Activated CD4-positive, CD25-positive, alpha-beta regulatory T cell treated with anti-CD3 and anti-CD28 coated beads, Interleukin-2, amount 50 U/mL, for 24 hours (primary cell): ENCODE data around the gene STX1B.

Source experiments
- ATAC-seq, 2 donors: fragments of 150-1000 bp; cut with Tn5 transposase; one replicate each; pipeline ENCODE4 v1.10.0; 2021; ENCODE audit warnings: mild to moderate bottlenecking in 1 of 2, moderate library complexity in 1 of 2

Gene STX1B

DNA sequence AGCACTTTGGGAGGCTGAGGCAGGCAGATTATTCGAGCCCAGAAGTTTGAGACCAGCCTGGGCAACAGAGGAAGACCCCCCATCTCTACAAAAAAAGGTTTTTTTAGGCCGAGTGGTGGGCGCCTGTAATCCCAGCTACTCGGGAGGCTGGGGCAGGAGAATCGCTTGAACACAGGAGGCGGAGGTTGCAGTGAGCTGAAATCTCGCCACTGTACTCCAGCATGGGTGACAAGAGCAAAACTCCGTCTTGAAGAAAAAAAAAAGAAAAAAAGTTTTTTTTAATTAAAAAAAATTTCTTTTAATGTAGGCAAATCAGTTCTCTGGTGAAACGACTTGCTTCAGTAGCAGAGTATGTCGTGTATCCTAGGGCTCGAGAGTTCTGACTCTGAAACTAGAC, 14.5 kb downstream of the STX1B start:
- ATAC-seq, result no peak

DNA sequence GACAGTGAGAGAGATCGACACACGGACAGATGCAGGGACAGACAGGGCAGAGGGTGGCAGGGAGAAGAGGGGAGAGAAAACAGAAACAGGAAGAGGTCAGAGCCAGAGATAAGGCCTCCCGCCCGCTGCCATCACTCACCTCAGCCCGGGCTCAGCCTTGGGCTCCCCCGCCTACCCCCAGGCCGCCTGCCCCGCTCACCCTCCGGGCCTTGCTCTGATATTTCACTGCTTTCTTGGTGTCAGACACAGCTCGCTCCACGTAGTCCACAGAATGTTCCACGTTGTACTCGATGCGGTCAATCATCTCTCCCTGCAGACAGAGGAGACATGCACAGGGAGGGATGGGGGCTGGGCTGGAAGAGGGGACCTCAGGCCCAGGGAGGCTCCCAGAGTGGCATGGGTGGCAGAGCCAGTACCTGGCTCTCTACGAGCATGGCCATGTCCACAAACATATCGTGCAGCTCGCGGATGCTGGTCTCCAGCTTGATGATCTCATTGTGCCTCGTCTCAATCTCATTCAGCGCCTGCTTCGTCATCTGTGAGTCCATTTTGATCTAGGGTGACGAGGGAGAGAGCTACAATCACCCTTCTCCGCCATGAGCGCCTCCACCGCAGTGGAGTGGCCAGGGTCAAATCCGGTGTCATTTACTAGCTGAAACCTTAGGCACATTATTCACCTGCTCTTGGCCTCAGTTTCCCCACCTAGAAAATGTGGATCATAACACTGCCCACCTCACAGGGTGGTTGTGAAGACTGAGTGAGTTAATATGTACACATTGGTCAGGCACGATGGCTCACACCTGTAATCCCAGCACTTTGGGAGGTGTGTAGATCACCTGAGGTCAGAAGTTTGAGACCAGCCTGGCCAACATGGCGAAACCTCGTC, 17.3 kb downstream of the STX1B start:
- ATAC-seq, result no peak

DNA sequence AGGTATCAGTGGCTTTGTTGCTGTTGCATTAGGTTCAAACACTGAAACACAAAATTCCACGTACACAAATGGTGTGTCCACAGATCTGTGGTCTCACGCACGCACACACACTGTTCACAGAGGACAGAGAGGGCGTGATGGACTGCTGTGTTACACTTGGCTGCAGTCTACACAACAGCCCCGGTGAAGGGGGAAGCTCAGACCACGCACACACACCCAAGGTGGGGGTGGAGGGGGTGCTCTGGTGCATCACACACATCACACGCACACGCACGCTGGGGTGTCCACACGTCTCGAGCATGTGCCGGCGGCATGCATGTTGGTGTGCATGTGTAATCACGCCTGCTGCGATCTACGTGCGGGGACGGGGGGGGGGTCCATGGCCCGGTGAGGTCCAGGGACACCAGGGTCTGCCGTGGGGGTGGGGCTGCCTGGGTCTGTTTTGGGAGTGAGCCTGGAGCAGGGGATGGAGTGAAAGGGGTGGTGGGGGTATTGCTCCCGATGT, 18.1 kb downstream of the STX1B start:
- no peak for ATAC-seq

DNA sequence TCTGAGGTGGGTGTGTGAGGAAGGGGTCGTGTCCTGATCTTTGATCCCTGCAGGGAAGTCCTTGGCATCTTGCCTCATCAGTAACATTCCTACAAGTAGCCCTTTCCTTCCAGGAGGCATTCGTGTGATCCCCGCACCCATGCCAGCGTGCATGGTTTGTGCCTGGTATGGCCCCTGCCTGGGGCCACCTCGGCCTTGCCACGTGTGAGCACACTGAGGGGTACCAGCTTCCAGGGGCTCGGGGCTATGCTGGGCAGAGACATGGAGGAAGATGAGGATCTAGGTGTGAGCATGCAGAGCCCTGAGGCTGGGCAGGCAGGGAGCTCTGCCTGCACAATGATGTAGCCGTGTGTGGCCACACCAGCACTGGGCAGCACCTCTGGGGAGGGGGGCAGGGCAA, 19.4 kb downstream of the STX1B start:
- ATAC-seq, result no peak

DNA sequence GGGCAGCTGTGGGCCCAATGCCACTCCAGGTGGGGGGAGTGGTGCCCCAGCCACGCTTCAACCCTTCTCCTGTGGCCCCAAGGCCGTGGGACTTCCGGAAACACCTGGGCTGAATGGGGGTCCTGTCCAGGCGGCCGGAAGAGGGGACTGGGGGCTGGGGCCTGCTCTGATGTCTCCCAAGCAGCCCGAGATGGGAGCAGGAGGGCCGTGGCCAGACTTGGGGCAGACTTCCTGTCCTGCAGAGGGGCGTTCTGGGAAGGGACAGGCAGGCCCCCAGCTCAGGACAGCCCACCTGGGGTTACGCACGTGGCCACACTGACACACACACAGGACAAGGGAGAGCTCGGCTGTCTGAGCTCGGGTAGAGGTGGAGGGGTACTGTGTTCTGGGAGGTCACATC, 20.3 kb downstream of the STX1B start:
- no peak for ATAC-seq

DNA sequence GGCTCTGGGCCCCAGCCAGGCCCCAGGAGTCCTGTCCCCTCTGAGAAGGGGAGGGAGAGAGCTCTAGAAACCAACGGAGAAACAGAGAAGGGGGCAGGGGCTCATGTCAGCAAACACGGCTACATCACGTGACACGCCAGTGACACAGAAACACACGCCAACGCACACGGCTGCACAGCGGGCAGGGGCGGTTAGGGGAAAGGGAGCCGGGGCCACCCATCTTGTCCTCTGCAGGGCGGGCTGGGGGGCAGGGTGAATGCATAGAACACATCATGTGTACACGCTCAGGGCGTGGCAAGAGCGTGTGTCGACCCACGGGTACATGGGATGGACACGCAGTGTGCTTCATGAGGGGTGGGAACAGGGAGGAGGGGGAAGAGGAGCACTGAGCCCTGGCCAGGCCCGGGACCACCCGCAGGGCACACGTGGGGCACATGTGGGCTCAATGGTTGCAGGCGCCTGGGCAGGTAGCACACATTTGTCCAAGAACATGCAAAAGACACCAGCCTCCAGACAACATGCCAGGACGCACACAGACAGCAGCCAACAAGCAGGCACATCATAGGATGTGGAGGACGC, 20.9 kb downstream of the STX1B start:
- ATAC-seq, result no peak

DNA sequence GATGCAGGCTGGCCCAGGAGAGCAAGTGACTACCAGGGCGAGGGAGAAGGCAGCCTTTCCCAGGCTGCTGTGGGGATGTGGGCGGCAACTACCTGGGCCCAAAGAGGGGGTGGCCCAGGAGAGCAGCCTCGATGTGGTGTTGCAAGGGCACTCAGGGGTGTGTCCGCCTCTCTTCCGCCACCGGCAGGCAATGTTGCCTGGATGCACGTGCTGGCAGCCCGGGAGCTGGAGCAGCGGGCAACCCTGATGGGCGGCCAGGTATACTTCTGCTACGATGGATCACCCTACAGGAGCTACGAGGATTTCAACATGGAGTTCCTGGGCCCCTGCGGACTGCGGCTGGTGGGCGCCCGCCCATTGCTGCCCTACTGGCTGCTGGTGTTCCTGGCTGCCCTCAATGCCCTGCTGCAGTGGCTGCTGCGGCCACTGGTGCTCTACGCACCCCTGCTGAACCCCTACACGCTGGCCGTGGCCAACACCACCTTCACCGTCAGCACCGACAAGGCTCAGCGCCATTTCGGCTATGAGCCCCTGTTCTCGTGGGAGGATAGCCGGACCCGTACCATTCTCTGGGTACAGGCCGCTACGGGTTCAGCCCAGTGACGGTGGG, 22.8 kb downstream of the STX1B start:
- no peak for ATAC-seq

DNA sequence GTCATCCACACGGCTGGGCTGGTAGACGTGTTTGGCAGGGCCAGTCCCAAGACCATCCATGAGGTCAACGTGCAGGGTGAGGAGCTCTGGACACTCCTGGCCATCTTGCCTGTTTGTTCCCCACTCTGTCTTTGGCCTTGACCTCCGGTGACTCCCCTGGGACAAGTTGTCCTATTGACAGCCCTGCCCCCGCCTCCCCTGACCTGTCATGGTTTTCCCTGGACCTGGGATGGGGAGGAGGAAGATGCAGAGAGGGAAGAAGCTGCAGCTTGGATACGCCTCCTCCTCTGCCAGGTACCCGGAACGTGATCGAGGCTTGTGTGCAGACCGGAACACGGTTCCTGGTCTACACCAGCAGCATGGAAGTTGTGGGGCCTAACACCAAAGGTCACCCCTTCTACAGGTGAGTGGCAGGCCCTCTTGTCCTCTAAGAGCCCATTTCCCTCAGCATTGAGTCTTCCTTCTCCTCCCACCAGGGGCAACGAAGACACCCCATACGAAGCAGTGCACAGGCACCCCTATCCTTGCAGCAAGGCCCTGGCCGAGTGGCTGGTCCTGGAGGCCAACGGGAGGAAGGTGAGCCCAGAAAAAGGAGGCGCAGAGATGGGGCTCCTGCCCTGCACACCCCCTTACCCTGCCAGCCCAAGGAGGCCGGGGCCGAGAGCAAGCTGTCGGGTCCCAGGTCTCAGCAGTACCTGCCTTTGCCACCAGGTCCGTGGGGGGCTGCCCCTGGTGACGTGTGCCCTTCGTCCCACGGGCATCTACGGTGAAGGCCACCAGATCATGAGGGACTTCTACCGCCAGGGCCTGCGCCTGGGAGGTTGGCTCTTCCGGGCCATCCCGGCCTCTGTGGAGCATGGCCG, 24.1 kb downstream of the STX1B start:
- ATAC-seq, result no peak

DNA sequence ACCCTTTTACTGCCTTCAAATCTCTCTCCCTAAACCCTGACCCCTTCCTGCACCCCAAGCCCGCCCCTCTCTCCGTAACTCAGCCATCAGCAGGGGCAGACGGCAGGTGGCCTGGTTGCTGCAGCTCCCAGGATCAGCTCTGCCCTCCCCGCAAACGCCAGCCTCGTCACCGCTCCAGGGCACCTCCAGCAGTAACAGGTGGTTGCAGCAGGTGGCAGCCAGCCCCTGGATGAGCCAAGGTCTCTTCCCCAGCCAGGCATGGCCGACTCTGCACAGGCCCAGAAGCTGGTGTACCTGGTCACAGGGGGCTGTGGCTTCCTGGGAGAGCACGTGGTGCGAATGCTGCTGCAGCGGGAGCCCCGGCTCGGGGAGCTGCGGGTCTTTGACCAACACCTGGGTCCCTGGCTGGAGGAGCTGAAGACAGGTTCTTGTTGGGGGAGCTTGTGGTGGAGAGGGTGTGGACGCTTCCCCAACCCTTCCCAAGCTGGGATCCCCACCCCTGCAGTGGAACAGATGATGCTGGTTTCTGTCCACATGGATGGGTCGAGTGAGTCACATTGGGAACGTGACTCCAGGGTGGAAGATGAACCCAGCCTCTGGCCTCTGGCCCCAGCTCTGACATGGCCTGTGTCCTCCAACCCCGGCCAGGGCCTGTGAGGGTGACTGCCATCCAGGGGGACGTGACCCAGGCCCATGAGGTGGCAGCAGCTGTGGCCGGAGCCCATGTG, 24.9 kb downstream of the STX1B start:
- ATAC-seq, result no peak

DNA sequence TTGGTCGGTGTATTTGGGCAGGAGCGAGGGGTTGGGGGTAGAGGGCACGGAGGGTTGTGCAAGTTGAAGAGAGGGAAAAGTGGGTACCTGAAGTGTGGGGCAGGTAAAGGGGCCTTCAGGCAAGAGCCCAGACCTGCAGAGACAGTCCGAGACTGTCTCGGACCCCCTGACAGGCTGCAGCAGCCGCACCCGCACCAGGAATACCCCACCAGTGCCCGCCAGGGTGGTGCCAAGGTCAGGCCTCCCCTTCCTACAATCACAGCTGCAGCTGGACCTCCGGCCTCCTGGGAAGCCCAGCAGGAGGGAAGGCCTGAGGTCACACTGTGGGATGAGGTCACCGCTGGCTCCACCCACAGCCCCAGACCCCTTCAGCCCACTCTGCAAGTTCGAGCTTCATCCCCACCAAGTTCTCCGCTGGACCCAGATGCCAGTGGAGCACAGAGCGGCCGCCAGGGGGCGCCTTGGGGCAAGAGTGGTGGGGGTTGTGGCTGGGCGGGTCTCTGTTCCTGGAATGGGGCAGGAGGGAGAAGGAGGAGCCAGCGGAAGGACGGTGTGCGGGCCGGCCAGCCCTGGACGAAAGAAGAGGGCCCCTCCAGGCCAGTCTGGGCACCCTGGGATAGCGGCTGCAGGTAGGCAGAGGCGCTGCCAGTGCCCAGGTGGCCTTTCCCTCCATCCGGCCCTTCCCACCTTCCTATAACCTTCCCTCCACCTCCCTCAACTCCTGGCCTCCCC, 25.6 kb downstream of the STX1B start, which contains the start of gene HSD3B7:
HSD3B7 (plus strand) TSS at position 539 of the 732 bp plus-strand sequence. CDS start 452 bp downstream, outside the sequence.
- ATAC-seq, result peak; percentile 67 to 79

DNA sequence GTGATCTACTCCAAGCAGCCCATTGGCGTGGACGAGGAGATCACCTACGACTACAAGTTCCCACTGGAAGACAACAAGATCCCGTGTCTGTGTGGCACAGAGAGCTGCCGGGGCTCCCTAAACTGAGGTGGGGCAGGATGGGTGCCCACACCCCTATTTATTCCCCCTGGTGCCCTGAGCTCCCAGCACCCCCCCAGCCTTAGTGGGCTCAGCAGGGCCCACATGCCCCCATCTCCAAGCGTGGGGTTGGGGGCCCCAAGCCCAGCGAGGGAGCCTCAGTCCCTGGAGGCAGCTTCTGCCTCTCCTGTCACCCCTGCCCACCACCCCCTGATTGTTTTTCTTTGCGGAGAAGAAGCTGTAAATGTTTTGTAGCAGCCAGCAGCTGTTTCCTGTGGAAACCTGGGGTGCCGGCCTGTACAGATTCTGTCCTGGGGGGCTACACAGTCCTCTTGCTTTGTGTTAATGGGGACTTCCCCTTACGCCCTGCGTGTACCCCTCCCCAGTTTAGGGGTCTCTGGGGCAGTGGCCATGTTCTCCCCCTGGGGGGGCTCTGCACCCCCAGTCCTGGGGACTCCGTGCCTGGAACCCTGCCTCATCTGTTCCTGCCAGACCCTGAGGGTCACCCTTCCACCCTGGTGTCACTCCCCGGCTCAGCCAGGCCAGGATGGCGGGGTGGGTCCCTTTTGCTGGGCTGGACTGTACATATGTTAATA, 26.4 kb downstream of the STX1B start:
- no peak for ATAC-seq

DNA sequence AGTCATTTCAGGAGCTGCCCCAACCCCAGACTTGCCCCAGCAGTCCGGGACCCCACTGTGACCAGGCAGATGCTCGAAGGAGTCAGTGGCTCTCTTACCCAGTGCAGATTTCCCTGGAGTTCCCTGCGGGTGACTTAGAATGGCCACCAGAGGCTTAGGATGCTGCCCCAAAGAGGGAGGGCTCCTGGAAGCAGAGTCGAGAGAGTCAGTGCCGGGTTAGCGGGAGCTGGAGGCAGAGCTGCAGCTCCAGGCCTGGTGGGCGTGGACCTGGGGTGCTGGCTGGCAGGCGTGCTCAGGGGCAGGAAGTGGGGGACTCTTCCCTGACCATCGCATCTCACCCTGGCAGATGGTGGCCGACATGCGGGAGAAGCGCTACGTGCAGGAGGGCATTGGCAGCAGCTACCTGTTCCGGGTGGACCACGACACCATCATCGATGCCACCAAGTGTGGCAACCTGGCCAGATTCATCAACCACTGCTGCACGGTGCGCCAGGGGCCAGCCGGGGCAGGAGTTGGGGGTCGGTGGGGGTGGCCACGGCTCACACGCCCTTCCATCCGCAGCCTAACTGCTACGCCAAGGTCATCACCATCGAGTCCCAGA, 27.0 kb downstream of the STX1B start:
- no peak for ATAC-seq

DNA sequence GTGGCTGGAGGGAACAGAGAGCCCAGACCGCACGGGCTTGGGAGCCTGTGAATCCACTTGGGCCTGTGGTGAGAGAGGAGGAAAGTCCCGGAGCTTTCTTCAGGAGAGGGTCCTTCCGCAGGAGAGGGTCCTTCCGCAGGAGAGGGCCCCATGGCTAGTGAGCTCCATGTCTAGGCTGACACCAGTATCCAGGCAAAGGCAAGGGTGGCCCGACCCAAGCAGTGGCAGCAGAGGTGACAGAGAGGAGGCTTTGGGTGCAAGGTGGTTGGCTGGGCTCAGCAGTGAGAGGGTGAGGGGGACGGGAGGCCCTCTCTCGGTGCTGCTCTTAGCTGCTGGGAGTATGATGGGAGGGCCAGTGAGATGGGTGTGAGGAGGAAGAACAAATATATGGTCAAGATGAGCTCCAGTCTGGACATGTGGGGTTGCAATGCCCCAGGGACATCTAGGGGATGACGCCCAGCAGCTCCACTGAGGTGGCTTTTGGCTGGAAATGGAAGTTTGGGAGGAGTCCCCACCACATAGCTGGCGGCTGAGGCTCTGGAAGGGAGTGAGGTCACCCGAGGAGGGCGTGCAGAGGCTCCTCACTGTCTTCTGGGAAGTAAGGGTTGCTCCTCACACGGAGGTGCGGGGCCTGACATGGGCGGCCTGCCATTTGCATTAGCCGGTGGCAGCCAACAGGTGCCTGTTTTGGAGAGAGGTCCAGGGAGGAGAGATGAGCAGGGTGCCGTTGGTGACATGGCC, 27.7 kb downstream of the STX1B start:
- ATAC-seq, result no peak

DNA sequence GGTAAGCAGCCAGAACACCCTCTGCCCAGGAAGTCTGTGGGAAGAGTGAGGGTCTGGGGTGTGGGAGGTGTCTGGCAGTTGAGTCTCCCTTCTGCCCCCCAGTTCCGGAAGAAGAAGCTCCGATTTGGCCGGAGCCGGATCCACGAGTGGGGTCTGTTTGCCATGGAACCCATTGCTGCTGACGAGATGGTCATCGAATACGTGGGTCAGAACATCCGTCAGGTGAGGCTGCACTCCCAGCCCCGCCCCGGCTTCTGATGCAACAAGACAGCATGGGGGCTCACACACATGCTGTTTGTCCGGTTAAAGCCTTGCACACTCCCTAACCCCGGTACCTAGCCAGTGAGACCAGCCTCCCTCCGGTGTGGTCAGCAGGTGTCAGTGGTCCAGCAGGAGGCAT, 29.5 kb downstream of the STX1B start:
- ATAC-seq, result no peak

DNA sequence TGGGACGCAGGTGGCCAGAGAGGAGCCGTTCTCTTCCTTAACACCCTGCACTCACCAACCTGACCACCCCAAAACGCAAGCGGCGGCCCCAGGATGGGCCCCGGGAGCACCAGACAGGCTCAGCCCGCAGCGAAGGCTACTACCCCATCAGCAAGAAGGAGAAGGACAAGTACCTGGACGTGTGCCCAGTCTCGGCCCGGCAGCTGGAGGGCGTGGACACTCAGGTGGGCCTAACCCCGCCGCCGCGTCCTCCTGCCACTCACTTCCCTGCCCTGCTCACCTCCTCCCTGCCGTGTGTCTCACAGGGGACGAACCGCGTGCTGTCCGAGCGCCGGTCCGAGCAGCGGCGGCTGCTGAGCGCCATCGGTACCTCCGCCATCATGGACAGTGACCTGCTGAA, 30.0 kb downstream of the STX1B start:
- ATAC-seq, result no peak

DNA sequence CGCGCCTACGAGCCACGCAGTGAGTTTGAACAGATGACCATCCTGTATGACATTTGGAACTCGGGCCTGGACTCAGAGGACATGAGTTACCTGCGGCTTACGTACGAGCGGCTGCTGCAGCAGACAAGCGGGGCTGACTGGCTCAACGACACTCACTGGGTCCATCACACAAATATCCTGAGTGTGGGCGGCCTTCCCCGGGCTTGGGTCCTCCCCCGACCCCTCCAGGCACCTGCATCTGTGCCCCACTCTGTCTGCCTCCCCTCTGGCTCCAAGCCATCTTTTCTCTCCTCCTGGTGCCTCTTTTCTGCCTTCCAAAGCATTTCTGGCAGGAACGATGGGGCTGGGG, 30.4 kb downstream of the STX1B start:
- ATAC-seq, result no peak

DNA sequence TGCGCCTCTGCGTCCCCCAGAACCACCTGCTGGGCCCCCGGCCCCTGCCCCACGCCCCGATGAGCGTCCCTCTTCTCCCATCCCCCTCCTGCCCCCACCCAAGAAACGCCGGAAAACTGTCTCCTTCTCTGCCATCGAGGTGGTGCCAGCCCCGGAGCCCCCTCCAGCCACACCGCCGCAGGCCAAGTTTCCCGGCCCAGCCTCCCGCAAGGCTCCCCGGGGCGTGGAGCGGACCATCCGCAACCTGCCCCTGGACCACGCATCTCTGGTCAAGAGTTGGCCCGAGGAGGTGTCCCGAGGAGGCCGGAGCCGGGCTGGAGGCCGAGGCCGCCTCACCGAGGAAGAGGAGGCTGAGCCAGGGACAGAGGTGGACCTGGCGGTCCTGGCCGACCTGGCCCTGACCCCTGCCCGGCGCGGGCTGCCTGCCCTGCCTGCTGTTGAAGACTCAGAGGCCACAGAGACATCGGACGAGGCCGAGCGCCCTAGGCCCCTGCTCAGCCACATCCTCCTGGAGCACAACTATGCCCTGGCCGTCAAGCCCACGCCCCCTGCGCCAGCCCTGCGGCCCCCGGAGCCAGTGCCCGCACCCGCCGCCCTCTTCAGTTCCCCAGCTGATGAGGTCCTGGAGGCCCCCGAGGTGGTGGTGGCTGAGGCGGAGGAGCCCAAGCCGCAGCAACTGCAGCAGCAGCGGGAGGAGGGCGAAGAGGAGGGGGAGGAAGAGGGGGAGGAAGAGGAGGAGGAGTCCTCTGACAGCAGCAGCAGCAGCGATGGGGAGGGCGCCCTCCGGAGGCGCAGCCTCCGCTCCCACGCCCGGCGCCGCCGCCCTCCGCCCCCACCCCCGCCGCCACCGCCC, 31.0 kb downstream of the STX1B start:
- no peak for ATAC-seq

DNA sequence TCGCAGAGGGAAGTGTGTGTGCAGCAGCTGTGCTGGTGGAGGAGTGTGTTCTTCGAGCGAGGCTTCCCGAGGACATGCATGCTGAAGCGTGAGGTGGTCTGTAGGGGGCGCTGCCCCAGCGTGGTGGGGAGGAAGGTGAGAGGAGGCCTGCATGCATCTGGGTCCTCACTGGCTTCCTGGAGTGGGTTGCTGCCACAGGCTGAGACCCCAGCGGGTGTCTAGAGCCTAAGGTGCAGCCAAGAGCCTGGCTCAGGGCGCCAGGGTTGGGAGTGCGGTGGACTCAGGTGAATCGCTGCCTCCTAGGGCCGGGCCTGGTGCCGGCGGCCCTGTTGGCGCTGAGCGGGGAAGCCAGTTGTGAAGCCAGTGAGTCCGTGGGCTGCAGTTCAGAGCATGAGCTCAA, 32.9 kb downstream of the STX1B start:
- no peak for ATAC-seq

DNA sequence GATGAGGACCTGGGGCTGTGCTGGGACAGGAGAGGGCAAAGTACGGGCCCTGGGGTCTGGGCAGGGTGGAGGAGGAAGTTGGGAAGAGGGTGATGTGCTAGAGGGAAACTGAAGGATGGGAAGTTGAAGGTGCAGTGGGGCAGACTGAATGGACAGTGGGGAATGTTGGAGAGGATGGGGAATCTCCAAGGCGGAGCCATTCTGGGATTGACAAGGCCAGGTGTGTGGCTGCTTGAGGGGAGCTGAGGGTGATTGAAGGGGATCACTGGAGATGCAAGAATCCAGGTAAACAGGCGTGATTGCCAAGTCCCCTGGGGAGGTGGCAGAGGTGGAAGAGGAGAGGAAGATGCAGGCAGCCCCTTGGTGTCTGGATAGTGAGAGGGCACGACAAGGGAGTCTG, 34.0 kb downstream of the STX1B start:
- ATAC-seq, result no peak
